GM12873 (cell line): Measurements from ENCODE around the gene NFE2.

Experiments
- CTCF ChIP-seq: IDR thresholded peaks from 2 replicates; pipeline ENCODE4 v1.5.1; 2012; ENCODE audit warnings: low read depth, mild to moderate bottlenecking, moderate library complexity, low read length, control low read depth; ENCODE audit not compliant: insufficient read depth; ENCODE audit errors: missing control alignments

The NFE2 gene

GRCh38 chr12:54280468-54281260 lies 20.2 kb downstream of the NFE2 start, which contains the start of gene HNRNPA1:
HNRNPA1 (plus strand) TSS chr12:54280726; CDS start chr12:54280808, 82 bp downstream.
- no peak for TF ChIP-seq CTCF

GRCh38 chr12:54279632-54280467 lies 21.0 kb downstream of the NFE2 start, which contains the start of gene CBX5:
CBX5 (minus strand) TSS chr12:54280122; CDS start chr12:54257650, 22,472 bp downstream.
- no peak for TF ChIP-seq CTCF

- TF ChIP-seq CTCF = no peak
Measured at GRCh38 chr12:54279227-54279631, 21.6 kb downstream of the NFE2 start.

GRCh38 chr12:54277823-54278276 lies 23.0 kb downstream of the NFE2 start:
- TF ChIP-seq CTCF = no peak

- no peak for TF ChIP-seq CTCF
Measured at GRCh38 chr12:54276368-54276767, 24.4 kb downstream of the NFE2 start.

GRCh38 chr12:54273981-54274380 lies 26.8 kb downstream of the NFE2 start:
- TF ChIP-seq CTCF = no peak

- TF ChIP-seq CTCF = no peak
Measured at GRCh38 chr12:54272214-54272613, 28.6 kb downstream of the NFE2 start.
